ENCODE data around the gene AMMECR1L.
A peak's percentile ranks its signal among the peaks of the same experiment; 100 is the strongest.
"Not testable (repeated sequence)": the region's sequence is repeated elsewhere in the genome, so short reads cannot be mapped to it uniquely, and the experiment has no call there.

Gene AMMECR1L

GRCh38 chr2:127891811-127892210 lies 6.1 kb upstream of the AMMECR1L start:
- DNase-seq: no peak
- H3K79me1 ChIP-seq (replicated peaks; ENCODE audit: low read length, poor library complexity, severe bottlenecking): peaks cover 2% of the 10 kb centered on the region
- H2BK15ac ChIP-seq (ENCODE audit: low read depth, poor library complexity, severe bottlenecking): no peak overlapping the region
- no peak overlapping the region for H3K23ac ChIP-seq (ENCODE audit: low read length in 2 of 2)
- no peak overlapping the region for H3K4me2 ChIP-seq (ENCODE audit: low read length, poor library complexity, severe bottlenecking)
- H2BK5ac ChIP-seq (ENCODE audit: low read depth, low read length, poor library complexity, severe bottlenecking): no peak overlapping the region
- no peak overlapping the region for H3K18ac ChIP-seq (ENCODE audit: low read depth in 1 of 2, low read length in 2 of 2)
- H3K4me1 ChIP-seq (ENCODE audit: control insufficient read depth, insufficient read depth, low read depth, low read length): peaks cover 3% of the 10 kb centered on the region
- H3K9ac ChIP-seq (ENCODE audit: low read length): no peak overlapping the region
- no peak overlapping the region for H2AK5ac ChIP-seq (ENCODE audit: low read length, severe bottlenecking)
- H3K9me3 ChIP-seq (ENCODE audit: control insufficient read depth, low read length): no peaks in the 10 kb centered on the region
- H3K4me3 ChIP-seq (ENCODE audit: insufficient read depth in 1 of 2, low read depth in 1 of 2, low read length in 2 of 2): no peak overlapping the region
- no peaks in the 10 kb centered on the region for H3K27me3 ChIP-seq (ENCODE audit: control insufficient read depth in 1 of 2, insufficient read depth in 1 of 2, low read length in 2 of 2)
- H2BK12ac ChIP-seq (ENCODE audit: low read length in 2 of 2): no peak overlapping the region
- no peak overlapping the region for H2AFZ ChIP-seq (ENCODE audit: low read depth, low read length)
- no peak overlapping the region for H3K4ac ChIP-seq (ENCODE audit: low read depth in 1 of 2, low read length in 2 of 2)
- no peak overlapping the region for H3K14ac ChIP-seq (ENCODE audit: low read length in 2 of 2)
- no peak overlapping the region for H4K8ac ChIP-seq (ENCODE audit: low read length)
- no peak overlapping the region for H2BK120ac ChIP-seq (ENCODE audit: low read depth, low read length)
- no peak overlapping the region for H3K27ac ChIP-seq (ENCODE audit: low read length, poor library complexity, severe bottlenecking)
- 88% methylated on average over 2 of the region's 5 CpGs for WGBS
- H3K36me3 ChIP-seq (ENCODE audit: control insufficient read depth in 1 of 2, insufficient read depth in 2 of 2, low read depth in 1 of 2, low read length in 2 of 2): no peaks in the 10 kb centered on the region
- no peak overlapping the region for H4K91ac ChIP-seq (ENCODE audit: low read length)

GRCh38 chr2:127890756-127891155 lies 5.0 kb upstream of the AMMECR1L start:
- H3K27me3 ChIP-seq (ENCODE audit: control insufficient read depth in 1 of 2, insufficient read depth in 1 of 2, low read length in 2 of 2); H2BK15ac ChIP-seq (ENCODE audit: low read depth, poor library complexity, severe bottlenecking); H2BK5ac ChIP-seq (ENCODE audit: low read depth, low read length, poor library complexity, severe bottlenecking); H3K9ac ChIP-seq (ENCODE audit: low read length); H3K79me1 ChIP-seq (replicated peaks; ENCODE audit: low read length, poor library complexity, severe bottlenecking); H3K36me3 ChIP-seq (ENCODE audit: control insufficient read depth in 1 of 2, insufficient read depth in 2 of 2, low read depth in 1 of 2, low read length in 2 of 2); H2BK120ac ChIP-seq (ENCODE audit: low read depth, low read length); DNase-seq; H4K91ac ChIP-seq (ENCODE audit: low read length); H3K4me2 ChIP-seq (ENCODE audit: low read length, poor library complexity, severe bottlenecking); H4K8ac ChIP-seq (ENCODE audit: low read length); H3K9me3 ChIP-seq (ENCODE audit: control insufficient read depth, low read length); H3K14ac ChIP-seq (ENCODE audit: low read length in 2 of 2); H3K4ac ChIP-seq (ENCODE audit: low read depth in 1 of 2, low read length in 2 of 2); H3K4me3 ChIP-seq (ENCODE audit: insufficient read depth in 1 of 2, low read depth in 1 of 2, low read length in 2 of 2); H2AFZ ChIP-seq (ENCODE audit: low read depth, low read length); H3K23ac ChIP-seq (ENCODE audit: low read length in 2 of 2); H3K18ac ChIP-seq (ENCODE audit: low read depth in 1 of 2, low read length in 2 of 2); H3K27ac ChIP-seq (ENCODE audit: low read length, poor library complexity, severe bottlenecking); H2BK12ac ChIP-seq (ENCODE audit: low read length in 2 of 2); H3K4me1 ChIP-seq (ENCODE audit: control insufficient read depth, insufficient read depth, low read depth, low read length); H2AK5ac ChIP-seq (ENCODE audit: low read length, severe bottlenecking): not testable (repeated sequence)
- 97% methylated on average over 7 of the region's 7 CpGs for WGBS

GRCh38 chr2:127888772-127889171 lies 3.0 kb upstream of the AMMECR1L start:
- H3K4me2 ChIP-seq (ENCODE audit: low read length, poor library complexity, severe bottlenecking): no peak overlapping the region
- H3K18ac ChIP-seq (ENCODE audit: low read depth in 1 of 2, low read length in 2 of 2): no peak overlapping the region
- H3K14ac ChIP-seq (ENCODE audit: low read length in 2 of 2): no peak overlapping the region
- H3K4me3 ChIP-seq (ENCODE audit: insufficient read depth in 1 of 2, low read depth in 1 of 2, low read length in 2 of 2): no peak overlapping the region
- H2BK12ac ChIP-seq (ENCODE audit: low read length in 2 of 2): no peak overlapping the region
- H3K27ac ChIP-seq (ENCODE audit: low read length, poor library complexity, severe bottlenecking): no peak overlapping the region
- no peak overlapping the region for H2BK5ac ChIP-seq (ENCODE audit: low read depth, low read length, poor library complexity, severe bottlenecking)
- H3K4me1 ChIP-seq (ENCODE audit: control insufficient read depth, insufficient read depth, low read depth, low read length): peaks cover 5% of the 10 kb centered on the region
- H3K9ac ChIP-seq (ENCODE audit: low read length): no peak overlapping the region
- no peaks in the 10 kb centered on the region for H3K9me3 ChIP-seq (ENCODE audit: control insufficient read depth, low read length)
- H2BK15ac ChIP-seq (ENCODE audit: low read depth, poor library complexity, severe bottlenecking): no peak overlapping the region
- H2BK120ac ChIP-seq (ENCODE audit: low read depth, low read length): no peak overlapping the region
- H2AK5ac ChIP-seq (ENCODE audit: low read length, severe bottlenecking): no peak overlapping the region
- no peak overlapping the region for H3K4ac ChIP-seq (ENCODE audit: low read depth in 1 of 2, low read length in 2 of 2)
- 100% methylated on average over 1 of the region's 1 CpG for WGBS
- no peak overlapping the region for H4K91ac ChIP-seq (ENCODE audit: low read length)
- no peak overlapping the region for H2AFZ ChIP-seq (ENCODE audit: low read depth, low read length)
- H3K27me3 ChIP-seq (ENCODE audit: control insufficient read depth in 1 of 2, insufficient read depth in 1 of 2, low read length in 2 of 2): no peaks in the 10 kb centered on the region
- H3K79me1 ChIP-seq (replicated peaks; ENCODE audit: low read length, poor library complexity, severe bottlenecking): peaks cover 2% of the 10 kb centered on the region
- H3K23ac ChIP-seq (ENCODE audit: low read length in 2 of 2): no peak overlapping the region
- no peak overlapping the region for H4K8ac ChIP-seq (ENCODE audit: low read length)
- DNase-seq: no peak
- H3K36me3 ChIP-seq (ENCODE audit: control insufficient read depth in 1 of 2, insufficient read depth in 2 of 2, low read depth in 1 of 2, low read length in 2 of 2): peaks cover 0 to 2% of the 10 kb centered on the region in 2 experiments

GRCh38 chr2:127887776-127888130 lies 2.0 kb upstream of the AMMECR1L start:
- H3K27me3 ChIP-seq (ENCODE audit: control insufficient read depth in 1 of 2, insufficient read depth in 1 of 2, low read length in 2 of 2): no peaks in the 10 kb centered on the region
- H3K9ac ChIP-seq (ENCODE audit: low read length): peak overlapping the region; percentile 92
- no peak overlapping the region for H2BK5ac ChIP-seq (ENCODE audit: low read depth, low read length, poor library complexity, severe bottlenecking)
- no peak overlapping the region for H3K18ac ChIP-seq (ENCODE audit: low read depth in 1 of 2, low read length in 2 of 2)
- no peak overlapping the region for H2AK5ac ChIP-seq (ENCODE audit: low read length, severe bottlenecking)
- H2BK15ac ChIP-seq (ENCODE audit: low read depth, poor library complexity, severe bottlenecking): no peak overlapping the region
- H3K4me3 ChIP-seq (ENCODE audit: insufficient read depth in 1 of 2, low read depth in 1 of 2, low read length in 2 of 2): peak overlapping the region in 1 of 2 experiments; percentile 82
- H3K79me1 ChIP-seq (replicated peaks; ENCODE audit: low read length, poor library complexity, severe bottlenecking): peaks cover 2% of the 10 kb centered on the region
- no peak overlapping the region for H4K8ac ChIP-seq (ENCODE audit: low read length)
- H3K4me1 ChIP-seq (ENCODE audit: control insufficient read depth, insufficient read depth, low read depth, low read length): peaks cover 2% of the 10 kb centered on the region
- H3K27ac ChIP-seq (ENCODE audit: low read length, poor library complexity, severe bottlenecking): no peak overlapping the region
- no peak overlapping the region for H2AFZ ChIP-seq (ENCODE audit: low read depth, low read length)
- H3K4me2 ChIP-seq (ENCODE audit: low read length, poor library complexity, severe bottlenecking): no peak overlapping the region
- H2BK120ac ChIP-seq (ENCODE audit: low read depth, low read length): no peak overlapping the region
- peaks cover 0 to 8% of the 10 kb centered on the region in 2 experiments for H3K36me3 ChIP-seq (ENCODE audit: control insufficient read depth in 1 of 2, insufficient read depth in 2 of 2, low read depth in 1 of 2, low read length in 2 of 2)
- no peak overlapping the region for H3K4ac ChIP-seq (ENCODE audit: low read depth in 1 of 2, low read length in 2 of 2)
- WGBS: no CpG with 5 or more reads among the region's 1 CpG
- H3K23ac ChIP-seq (ENCODE audit: low read length in 2 of 2): no peak overlapping the region
- H3K9me3 ChIP-seq (ENCODE audit: control insufficient read depth, low read length): no peaks in the 10 kb centered on the region
- H2BK12ac ChIP-seq (ENCODE audit: low read length in 2 of 2): no peak overlapping the region
- no peak overlapping the region for H4K91ac ChIP-seq (ENCODE audit: low read length)
- no peak overlapping the region for H3K14ac ChIP-seq (ENCODE audit: low read length in 2 of 2)
- DNase-seq: peak; percentile 20

Data from mesenchymal stem cell (in vitro differentiated cells and primary cell).